SU-DHL-6 (cell line): Measurements from ENCODE around the gene TNFRSF4.

ENCODE experiments used
- EZH2phosphoT487 ChIP-seq: fragments of 200-600 bp; sonication (generic), shearing (Covaris generic); conservative IDR thresholded peaks from 2 replicates; pipeline ENCODE4 v1.6.1; 2018; ENCODE audit warnings: mild to moderate bottlenecking, antibody characterized with exemption, low read length, moderate library complexity, mixed read lengths
- TF ChIP-seq, protein P1 (sequence below): fragments of 200-600 bp; sonication (generic); IDR thresholded peaks from one replicate; pipeline ENCODE4 v1.5.1; 2017; ENCODE audit warnings: antibody characterized with exemption, mild to moderate bottlenecking, low read length, moderate library complexity; ENCODE audit not compliant: insufficient read depth, poor library complexity, severe bottlenecking

DNA sequence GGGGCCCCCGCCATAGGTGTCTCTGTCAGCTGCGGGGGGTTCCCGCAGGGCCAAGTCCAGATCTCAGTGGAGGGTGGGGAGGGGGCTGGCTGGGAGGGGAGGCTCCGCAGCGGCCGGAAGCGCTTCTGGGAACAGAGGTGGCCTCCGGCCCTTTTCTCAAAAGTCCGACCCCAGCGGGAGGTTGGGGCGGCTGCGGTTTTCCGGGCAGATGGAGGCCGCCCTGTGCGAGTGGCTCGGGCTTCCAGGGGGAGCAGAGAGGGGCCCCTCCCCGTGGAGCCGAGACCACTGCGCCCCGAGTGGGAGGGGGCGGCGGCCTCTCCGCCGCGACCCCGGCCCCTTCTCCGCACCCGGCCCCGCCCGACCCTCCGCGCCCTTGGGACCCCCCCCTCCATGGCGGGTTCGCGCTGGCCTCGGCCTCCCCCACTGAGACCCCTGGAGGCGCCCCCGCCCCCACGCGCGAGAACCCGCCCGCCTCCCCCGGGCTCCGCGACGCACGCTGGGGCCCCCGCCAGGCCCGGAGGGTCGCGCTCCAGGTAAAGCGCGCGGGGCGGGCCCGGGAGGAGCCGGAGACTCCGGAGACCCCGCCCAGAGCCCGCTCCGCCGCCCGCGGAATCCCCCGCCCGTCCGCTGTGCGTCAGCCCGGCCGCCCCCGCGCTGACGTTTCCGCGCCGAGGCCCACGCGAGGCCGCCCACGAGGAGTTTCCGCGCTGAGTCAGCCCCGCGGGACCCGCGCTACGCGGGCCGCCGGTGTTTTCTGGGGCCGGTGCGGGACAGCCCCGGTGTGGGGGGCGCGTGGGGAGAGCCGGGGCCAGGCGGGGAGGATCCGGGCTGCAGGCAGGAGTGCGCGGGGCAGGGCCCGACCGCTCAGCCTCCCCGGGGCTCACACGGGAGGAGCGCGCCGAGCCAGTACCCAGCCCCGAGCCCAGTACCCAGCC, 12.8 kb downstream of the TNFRSF4 start:
- TF ChIP-seq, protein P1, sequence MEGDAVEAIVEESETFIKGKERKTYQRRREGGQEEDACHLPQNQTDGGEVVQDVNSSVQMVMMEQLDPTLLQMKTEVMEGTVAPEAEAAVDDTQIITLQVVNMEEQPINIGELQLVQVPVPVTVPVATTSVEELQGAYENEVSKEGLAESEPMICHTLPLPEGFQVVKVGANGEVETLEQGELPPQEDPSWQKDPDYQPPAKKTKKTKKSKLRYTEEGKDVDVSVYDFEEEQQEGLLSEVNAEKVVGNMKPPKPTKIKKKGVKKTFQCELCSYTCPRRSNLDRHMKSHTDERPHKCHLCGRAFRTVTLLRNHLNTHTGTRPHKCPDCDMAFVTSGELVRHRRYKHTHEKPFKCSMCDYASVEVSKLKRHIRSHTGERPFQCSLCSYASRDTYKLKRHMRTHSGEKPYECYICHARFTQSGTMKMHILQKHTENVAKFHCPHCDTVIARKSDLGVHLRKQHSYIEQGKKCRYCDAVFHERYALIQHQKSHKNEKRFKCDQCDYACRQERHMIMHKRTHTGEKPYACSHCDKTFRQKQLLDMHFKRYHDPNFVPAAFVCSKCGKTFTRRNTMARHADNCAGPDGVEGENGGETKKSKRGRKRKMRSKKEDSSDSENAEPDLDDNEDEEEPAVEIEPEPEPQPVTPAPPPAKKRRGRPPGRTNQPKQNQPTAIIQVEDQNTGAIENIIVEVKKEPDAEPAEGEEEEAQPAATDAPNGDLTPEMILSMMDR = no peak
- no peak for TF ChIP-seq EZH2phosphoT487
